ENCODE measurements around the gene SLC25A44.

- TF ChIP-seq POLR2AphosphoS5 (IDR thresholded peaks at IDR 0.05) (no peak), CTCF (IDR thresholded peaks at IDR 0.05) (no peak), POLR2A (IDR thresholded peaks at IDR 0.05) (no peak), EP300 (IDR thresholded peaks at IDR 0.05) (no peak)
These were observed 20.3 kb downstream of the SLC25A44 start for GRCh38 chr1:156214024-156214748.

Data from stomach (tissue), 4 donors.